Stimulated activated CD8-positive, alpha-beta memory T cell treated with anti-CD3 and anti-CD28 coated beads, Interleukin-15, amount 100 ng/mL, for 4 hours (primary cell): ENCODE data around the gene CA14.
"Not testable (repeated sequence)": the region's sequence is repeated elsewhere in the genome, so short reads cannot be mapped to it uniquely, and the experiment has no call there.

ENCODE experiments used
- DNase-seq, 2 donors: peaks; one replicate each; pipeline ENCODE4 v3.0.0-alpha.2; 2020; ENCODE audit warnings: low read depth in 2 of 2

CA14 gene

GRCh38 chr1:150280138-150280707 is 22.6 kb downstream of the CA14 start:
- DNase-seq: no peak

GRCh38 chr1:150281221-150281757 is 23.7 kb downstream of the CA14 start:
- DNase-seq: peak; percentile 21 to 46

- peak; percentile 59 to 82 for DNase-seq
These were observed 24.4 kb downstream of the CA14 start, which contains the start of gene CIART for GRCh38 chr1:150281758-150282557. CIART (plus strand) TSS chr1:150282554; CDS start chr1:150283268, 714 bp downstream.

- DNase-seq: no peak
These were observed 25.0 kb downstream of the CA14 start for GRCh38 chr1:150282558-150282958.

- no peak for DNase-seq
These were observed 25.7 kb downstream of the CA14 start for GRCh38 chr1:150283260-150283659.

- DNase-seq: no peak
These were observed 30.8 kb downstream of the CA14 start for GRCh38 chr1:150288382-150288781.

GRCh38 chr1:150288822-150289221 is 31.2 kb downstream of the CA14 start:
- no peak for DNase-seq

GRCh38 chr1:150293433-150294253 is 36.1 kb downstream of the CA14 start, which contains the start of gene MRPS21:
MRPS21 (plus strand) TSS chr1:150293861; CDS start chr1:150294367, 506 bp downstream.
- peak; percentile 70 to 77 for DNase-seq

GRCh38 chr1:150295476-150295875 is 37.9 kb downstream of the CA14 start:
- no peak for DNase-seq

- no peak for DNase-seq
These were observed 42.1 kb downstream of the CA14 start for GRCh38 chr1:150299716-150300115.

- no peak for DNase-seq
These were observed 44.8 kb downstream of the CA14 start for GRCh38 chr1:150302338-150302737.

- DNase-seq: no peak
These were observed 45.3 kb downstream of the CA14 start for GRCh38 chr1:150302902-150303301.

- not testable (repeated sequence) for DNase-seq
These were observed 51.0 kb downstream of the CA14 start for GRCh38 chr1:150308585-150308984.

GRCh38 chr1:150309758-150310508 is 52.4 kb downstream of the CA14 start:
- DNase-seq: no peak

GRCh38 chr1:150311762-150312161 is 54.2 kb downstream of the CA14 start:
- DNase-seq: no peak
